HG02885 (cell line): Measurements from ENCODE around the gene NLGN4X.

ENCODE experiments used
- ATAC-seq: cut with Tn5 transposase; IDR thresholded peaks from one replicate; pipeline ENCODE4 v1.9.1; 2021; ENCODE audit warnings: mild to moderate bottlenecking; ENCODE audit not compliant: unreplicated experiment, poor library complexity

The NLGN4X gene

DNA sequence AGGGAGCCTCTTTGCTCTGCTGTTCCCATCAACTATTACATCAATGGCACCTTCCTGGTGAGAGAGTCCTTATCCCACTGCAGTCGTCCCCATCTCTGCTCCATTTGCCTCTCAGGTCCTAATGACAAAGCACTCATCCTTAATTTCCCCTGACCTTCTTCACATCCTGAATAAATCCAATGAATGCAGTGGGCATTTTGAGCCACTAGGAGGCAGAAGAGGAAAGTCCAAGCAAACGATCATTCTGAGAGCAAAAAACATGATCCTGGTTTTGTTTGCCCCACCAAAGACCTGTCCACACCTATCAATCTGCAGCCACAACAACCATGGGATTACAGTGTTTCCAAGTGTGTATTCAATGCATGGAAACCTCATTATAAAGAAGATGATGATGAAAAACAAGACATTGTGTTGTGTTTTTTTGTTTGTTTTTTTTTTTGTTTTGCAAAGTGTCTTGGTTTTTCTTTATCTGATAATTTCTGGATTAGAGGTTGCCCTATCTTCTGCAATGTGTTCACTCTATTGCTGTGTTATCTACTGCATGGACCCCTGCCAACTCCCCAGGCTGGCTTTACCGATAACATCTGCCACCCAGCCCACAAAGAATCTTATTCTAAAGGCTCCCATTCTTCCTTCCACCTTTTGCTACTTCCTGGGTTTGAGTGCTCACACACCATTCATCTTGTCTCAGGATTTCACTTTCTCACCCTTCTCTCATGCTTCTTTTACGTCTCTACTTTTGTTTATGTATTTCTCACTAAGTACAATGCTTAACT, 207.2 kb downstream of the NLGN4X start:
- peak; percentile 89 for ATAC-seq

DNA sequence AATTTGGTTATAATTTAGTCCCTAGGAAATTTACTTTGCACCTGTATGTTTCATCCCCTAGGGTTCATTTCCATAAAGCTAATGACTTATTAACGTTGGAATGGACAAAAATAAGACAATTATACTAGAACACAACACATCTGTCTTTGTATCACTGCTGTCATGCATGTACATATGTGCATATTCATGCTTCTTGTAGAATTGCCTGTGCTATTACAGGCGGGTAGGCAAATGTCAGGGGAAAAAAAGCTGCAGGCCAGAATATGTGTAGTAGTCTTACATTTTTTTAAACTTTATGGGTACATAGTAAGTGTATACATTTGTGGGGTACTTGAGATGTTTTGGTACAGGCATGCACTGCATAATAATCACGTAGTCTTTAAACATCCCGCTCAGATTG, 209.6 kb downstream of the NLGN4X start:
- ATAC-seq: no peak

DNA sequence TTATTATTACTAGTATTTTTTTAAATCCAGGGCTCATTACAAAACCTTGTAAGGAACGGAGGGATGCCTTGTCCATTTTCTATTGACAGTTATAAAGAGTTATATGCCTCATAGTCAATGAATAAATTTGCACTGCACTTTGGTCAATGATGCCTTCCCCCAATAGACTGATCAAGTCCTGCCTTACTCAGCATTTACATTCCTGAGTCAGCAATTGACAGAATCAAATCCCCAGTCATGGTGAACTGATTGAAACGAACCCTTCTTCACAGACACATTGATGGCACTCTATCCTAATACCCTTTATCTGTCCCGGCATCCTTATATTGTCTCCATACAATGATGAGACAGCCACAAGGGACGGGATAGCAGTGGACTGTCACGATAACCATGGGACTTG, 213.2 kb downstream of the NLGN4X start:
- ATAC-seq: no peak

DNA sequence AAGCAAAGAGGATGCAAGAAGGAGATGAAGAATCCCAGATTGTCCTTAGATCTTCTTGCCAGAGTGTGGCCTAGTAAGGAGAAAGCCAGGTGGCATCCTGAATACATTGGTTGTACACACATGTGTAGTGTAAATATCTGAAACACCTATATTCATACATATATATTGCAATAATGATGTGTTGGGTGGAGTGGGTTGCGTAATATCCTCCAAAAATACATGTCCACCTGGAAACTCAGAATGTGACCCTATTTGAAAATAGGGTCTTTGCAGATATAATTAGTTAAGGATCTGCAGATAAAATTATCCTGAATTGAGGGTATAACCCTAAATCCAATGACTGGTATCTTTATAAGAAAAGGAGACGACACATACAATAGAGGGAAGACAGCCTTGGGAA, 216.3 kb downstream of the NLGN4X start:
- ATAC-seq: no peak

DNA sequence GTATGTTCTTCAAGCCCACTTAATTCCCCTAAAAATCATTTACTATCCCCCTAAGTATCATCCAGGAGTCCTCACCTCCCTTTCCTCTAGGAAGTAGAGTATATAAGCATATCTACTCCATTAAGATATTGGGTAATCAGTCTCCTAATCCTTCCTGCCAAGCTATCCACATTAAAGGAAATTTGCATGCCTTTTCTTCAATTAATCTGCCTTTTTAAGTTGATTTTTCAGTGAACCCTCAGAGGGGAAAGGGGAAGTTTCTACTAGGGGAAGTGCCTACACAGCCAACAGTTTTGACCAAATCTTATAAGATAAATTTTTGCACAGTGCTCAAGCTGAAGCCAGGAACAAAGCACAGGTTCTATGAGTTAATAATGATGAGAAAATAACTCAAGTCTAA, 222.8 kb downstream of the NLGN4X start:
- no peak for ATAC-seq

DNA sequence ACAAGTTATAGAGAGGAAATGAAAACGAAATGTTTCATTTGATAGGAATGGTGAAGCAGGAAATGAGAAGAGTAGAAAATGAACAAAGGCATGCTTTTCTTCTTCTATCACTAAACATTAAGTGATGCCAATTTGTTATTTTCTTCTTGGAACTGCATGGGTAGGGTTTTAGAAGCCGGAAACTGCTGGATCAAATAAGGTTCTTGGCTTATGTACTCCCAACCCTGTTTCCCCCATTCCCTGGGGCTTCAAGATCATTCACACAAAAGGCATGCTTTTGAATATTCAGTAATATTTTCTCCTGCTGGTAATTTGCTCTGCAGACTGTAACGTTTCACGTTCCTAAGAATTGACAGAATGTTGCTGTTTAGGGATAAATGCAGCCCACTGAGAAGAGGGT, 224.1 kb downstream of the NLGN4X start:
- ATAC-seq: no peak

DNA sequence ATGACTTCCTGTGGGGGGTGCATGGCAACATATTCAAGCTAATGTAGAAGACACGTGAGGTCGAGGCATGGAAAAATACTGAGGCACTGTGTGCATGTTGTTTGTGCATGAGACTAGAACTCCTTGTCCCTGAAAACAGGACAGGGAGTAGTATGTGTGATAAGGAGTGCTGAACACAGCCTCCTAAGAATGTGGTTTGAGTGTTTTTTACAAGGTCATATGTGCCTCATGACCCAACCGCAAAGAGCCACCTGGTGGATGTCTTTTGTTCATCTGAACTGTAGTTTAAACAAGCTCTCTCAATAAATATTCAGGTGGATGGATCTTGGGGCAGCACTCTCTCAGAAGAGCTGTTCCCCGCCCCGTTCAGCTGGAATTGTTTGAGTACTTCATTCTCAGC, 226.6 kb downstream of the NLGN4X start:
- no peak for ATAC-seq

DNA sequence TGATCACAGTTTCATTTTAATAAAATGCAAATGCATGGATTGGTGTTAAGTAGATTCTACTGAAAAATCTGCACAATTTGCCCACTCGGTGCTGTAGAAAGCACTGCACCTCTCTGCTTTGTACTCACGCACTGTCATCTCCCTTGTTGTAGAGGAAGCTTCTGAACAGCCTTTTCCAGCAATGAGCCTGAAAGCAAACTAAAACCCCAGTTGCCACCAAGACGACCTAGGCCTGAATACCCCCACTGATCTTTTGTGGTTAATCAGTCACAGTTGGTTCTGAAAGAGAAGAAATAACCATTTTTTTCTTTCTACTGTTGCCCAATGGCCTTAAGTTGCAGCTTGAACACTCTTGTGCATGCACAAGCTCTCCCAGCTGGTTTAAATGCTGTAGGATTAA, 229.8 kb downstream of the NLGN4X start:
- no peak for ATAC-seq

DNA sequence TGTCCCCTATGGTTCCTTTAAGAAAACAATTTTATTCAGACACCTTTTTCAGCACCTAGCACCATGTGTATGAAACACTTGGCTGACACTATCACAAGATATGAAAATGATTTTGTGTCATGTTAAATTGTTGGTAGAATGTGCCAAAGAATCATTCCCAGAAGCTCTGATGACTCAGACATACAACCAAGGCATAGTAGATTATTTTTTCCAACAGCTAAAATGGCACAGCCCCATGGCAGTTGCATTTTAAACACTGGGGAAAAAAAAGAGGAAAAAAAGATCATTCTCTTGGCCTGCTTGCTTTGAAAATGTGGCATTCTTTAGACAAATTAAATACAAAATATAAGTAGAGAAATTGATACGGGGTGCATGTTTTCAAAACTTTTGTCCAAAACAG, 230.2 kb downstream of the NLGN4X start:
- no peak for ATAC-seq

DNA sequence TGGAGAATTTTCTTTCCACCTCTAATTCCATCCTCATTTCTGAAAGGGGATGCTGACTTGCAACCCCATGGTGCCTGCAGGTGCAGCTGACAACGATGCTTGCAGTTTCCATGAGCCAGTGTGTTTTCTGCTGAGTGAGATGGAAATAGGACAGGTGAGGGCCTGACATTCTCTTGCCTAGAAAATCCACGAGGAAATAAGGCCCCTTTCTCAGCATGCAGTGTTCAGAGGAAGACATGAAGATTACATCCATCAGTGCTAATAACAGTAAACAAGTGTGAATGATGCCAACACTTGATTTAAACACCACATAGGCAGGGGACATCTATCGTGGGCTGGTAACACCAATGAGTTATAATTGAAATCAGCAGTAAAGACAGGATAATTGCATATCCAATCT, 237.3 kb downstream of the NLGN4X start:
- no peak for ATAC-seq

DNA sequence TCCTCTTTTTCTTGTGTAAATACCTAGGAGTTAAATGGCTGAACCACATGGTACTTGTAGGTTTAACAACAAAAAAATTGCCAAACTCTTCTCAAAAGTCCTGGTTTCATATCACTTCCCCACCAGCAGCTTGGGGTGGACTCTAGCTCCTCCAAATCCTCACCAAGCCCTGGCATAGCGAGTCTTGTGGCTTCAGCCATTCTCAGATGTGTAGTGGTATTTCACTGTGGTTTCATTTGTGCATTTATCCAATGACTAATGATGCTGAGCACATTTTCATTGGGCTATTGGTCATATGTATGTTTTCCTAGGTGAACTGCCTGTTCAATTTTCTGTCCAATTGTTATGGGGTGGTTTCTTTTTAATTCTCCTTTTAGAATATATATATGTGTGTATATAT, 249.3 kb downstream of the NLGN4X start:
- ATAC-seq: no peak

DNA sequence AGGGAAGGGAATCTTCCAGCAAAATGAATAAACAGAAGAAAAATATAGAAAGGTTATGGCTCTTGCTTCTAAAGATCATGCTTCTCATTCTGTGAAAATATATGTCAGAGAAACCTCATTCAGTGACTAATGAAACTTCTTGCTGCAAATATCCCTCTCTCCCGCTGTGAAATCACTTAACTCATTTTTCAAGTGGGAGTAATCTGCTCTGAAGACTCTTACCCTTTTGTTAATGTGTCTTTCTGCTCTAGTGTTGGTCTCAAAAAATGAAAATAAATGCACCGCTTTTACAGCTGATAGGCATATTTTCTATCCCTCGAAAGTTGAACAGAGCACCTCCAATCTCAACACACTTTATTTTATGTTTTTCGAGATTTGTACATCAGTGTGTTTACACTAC, 252.3 kb downstream of the NLGN4X start:
- ATAC-seq: no peak

DNA sequence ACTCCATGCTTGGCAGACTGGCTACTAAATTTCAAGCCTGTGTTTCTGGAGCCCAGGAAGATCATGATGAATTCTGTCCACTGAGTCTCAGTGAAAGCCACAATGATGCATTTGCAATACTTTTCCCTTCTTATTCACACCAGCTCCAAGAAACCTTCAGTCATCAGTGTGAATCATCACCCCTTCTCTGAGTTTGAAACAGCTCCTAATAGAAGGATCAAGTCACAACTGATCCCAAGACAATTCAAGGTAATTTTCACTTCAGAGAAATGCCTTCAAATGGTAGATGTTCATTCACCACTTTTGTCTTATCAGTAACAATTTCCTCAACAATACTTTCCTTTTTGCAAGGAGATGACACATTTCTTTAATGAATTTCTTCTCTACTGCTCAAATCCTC, 257.4 kb downstream of the NLGN4X start:
- no peak for ATAC-seq

DNA sequence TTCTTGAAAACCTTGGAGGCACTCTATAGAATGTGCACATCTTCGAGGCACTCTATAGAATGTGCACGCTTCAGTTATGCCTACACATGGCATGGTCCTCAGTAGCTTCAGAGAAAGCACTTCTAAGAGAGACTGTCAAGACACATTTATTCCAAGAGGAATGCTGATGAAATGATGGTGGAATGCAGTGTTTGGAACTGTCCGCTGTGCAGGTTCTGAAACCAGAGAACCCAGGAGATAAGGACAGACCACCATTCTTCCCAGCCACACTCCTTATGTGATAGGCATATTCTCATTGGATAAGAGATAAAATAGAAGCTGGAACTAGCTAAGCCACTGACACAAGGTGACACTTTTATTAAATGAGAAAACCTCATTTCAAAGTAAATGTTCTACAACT, 263.3 kb downstream of the NLGN4X start:
- no peak for ATAC-seq

DNA sequence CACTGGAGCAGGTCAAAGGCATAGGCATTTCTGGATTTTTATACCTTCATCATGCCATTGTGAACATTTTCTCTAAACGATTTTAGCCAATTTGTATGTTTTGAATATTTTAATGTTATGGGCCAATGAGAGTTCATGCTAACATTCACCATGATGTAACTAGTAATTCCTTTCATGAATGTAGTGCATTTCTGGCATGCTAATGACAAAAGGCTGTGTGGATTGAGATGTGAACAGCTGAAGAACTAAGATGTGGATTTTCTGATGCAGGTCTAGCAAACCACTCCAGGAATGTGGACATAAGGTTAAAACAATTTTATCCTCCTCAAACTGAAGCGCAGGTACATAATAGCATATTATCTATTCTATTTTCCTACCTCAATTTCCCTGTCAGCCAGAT, 269.4 kb downstream of the NLGN4X start:
- no peak for ATAC-seq

DNA sequence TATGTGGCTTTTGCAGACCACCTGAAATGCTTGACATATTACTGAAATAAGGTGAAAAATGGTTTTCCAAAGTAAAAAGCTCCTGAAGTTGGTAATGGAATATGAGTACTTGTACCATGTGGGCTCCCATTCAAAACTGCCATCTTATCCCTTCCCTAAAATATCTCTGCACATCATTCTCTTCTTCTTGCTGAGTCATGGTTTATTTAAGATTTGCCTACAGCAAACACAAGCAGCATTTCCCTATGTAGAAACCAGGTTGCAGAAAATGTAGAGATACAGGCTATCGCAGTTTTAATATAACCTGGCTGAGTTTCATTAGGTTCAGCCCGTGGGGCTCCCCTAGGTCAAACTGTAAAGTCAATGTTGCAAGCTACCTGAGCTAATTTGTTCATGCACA, 270.1 kb downstream of the NLGN4X start:
- ATAC-seq: no peak

DNA sequence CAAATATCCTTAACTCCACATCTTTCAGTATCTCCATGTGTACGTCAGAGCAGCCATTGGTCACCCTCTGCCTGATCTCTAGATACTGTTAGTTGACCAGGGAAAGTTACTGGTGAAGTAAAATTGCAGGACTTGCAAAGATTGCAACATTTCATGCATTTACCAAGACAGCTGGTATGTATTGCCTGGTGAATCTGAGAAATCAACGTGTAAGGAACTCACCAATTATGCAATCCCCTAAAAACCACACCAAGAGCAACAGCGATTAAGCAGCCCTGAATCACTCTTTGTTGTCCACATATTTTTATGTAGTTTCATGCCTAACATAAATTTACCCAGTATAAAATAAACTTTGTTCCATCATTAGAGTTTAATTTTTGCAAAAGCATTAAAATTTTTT, 271.2 kb downstream of the NLGN4X start:
- no peak for ATAC-seq

DNA sequence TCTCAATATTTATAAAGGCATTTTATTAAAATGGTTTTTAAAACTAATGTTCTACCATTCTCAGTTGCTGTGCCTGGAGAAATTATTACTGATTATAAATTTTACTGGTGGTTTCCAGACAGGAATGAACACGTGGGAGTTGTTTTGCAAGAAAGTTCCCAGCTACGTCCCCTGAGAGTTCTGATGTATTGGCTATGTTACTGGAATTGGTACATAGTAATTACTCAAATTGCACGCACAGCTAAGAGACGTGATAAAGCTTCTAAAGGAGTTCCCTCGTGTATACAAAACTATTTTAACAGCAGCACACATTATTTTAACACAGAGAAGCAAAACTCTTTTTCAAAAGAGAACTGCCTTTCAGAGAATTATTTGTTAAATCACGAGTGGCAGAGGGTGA, 292.2 kb downstream of the NLGN4X start:
- no peak for ATAC-seq

DNA sequence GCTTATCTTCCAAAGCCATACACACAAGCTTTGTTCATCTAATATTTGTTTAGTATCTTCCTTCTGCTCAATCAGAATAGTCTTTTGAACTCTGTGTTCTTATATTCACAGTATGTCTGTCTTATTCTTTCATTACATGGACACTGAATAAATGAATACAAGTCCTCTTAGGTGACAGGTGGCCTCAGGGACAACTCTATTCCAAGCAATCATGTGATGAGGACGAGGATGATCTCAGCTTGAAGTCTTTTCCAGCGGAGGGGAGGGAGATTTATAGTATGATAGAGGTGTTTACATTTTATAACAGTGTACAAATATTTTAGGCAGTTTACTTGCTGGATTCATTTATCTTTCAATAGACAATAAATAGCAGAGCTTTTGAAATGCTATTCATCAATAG, 300.4 kb downstream of the NLGN4X start:
- ATAC-seq: no peak

DNA sequence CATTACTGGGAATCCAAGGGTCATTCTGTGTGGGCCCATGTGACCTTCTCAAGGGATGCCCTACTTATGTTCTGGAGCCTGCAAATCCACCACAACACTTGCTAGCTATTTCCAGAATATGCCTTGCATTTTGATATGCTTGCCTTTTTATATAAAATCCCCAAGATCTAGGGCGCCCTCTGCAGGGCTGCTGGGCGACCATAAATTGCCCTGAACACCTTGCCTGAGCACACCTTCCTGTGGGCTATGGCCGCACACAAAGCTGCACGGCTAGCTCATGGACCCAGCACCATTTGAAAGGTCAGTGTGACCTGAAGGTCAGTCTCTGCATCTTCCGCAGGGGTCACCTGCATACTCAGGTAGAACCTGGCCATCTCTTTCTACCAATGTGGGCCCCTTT, 311.7 kb downstream of the NLGN4X start:
- no peak for ATAC-seq

DNA sequence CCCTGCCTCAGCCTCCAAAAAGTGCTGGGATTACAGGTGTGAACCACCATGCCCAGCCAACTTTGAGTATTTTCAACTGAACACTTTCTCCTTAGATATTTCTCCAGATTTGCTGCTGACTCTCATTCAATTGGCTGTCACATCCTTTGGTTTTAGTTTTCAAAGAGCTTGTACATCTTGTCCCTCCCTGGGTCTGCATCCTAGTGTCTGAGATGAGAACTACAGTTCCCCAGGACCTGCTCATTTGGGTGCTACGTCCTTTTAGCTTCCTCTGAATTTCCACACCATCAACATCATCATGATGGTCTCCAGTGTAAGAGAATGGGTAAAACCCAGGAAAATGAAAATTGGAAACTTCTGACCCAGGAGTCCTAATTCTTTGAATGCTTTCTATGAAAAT, 312.9 kb downstream of the NLGN4X start:
- ATAC-seq: no peak

DNA sequence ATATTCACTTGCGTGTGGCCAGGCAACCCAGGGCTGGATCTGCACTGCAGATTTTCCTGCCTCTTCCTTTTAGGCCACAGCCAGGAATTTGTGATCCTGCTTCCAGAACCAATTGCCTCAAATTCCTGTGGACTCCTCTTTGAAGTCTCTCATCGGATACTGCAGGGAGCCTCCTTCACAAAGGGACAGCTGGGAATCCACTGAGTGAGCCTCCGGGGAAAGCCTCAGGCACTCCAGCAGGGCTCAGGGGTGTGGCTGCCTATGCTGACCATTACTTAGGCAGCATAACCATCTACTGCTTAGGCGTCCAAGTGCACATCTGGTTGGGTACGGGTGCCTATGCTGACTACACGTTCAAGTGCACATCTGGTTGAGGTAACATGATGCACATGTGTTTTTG, 321.5 kb downstream of the NLGN4X start:
- ATAC-seq: no peak
